Lower leg skin (tissue), 3 donors: ENCODE data around the gene CDYL2.

Experiments
- CTCF ChIP-seq, 3 donors: fragments of 450-650 bp; IDR thresholded peaks; one replicate each; pipeline ENCODE4 v1.5.1; 2016; ENCODE audit warnings: antibody characterized with exemption in 3 of 3, mild to moderate bottlenecking in 3 of 3, moderate library complexity in 2 of 3
- POLR2A ChIP-seq, 2 donors: fragments of 450-650 bp; IDR thresholded peaks; one replicate each; pipeline ENCODE4 v1.6.1; 2016 to 2017; ENCODE audit warnings: antibody characterized with exemption in 2 of 2, mild to moderate bottlenecking in 1 of 2, moderate library complexity in 1 of 2

DNA sequence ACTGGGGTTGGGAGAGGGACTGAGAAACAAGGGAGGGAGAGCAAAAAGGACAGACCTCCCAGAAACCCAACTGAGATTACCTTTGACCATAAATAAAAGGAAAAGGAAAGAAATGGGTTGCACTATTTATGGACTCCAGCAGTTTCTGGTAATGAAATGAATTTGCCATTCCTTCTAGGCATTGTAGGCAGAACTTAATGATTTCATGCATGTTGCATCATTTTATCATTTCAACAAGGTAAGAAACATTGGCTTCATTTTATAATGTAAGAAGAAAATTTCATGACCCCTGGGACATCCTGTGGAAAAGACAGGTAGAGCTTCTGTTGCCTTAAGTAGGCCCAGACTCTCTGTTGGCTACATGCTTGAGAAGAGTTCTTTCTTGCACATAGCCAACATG lies 8.2 kb upstream of the CDYL2 start:
- no peak for TF ChIP-seq CTCF (IDR thresholded peaks at IDR 0.05)
- TF ChIP-seq POLR2A (IDR thresholded peaks at IDR 0.05) = no peak
